Activated CD4-positive, alpha-beta T cell treated with anti-CD3 and anti-CD28 coated beads for 1 hour (primary cell): Measurements from ENCODE around the gene TACR1.

Experiments
- DNase-seq: peaks from one replicate; pipeline ENCODE4 v3.0.0-alpha.2; 2020

Gene TACR1

DNA sequence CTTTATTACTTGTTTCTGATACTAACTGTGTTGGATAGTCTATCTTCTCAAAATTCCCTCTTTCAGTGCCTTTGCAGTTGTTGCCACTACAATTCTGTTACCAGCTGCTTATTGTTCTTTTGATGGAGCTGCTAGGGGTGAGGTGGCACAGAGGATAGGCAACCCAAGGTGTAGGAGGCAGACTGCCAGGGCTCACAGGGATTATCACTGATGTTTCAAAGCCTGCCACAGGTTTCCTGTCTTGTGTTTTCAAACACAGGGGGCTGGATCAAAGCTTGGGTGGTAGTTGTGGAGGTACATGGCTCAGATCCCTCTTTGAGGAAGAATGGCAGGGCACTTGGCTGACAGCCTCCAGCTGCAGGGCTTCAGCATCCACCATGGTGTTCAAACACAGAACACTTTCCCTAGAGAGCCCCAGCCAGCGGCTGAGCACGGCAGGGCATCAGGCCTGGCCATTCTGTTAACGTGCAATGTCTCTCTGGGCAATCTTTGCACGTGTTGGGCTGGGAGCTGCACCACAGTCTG is 153.7 kb downstream of the TACR1 start:
- DNase-seq: no peak

- DNase-seq: no peak
These were observed 155.0 kb downstream of the TACR1 start for GRCh38 chr2:75044291-75044690.

GRCh38 chr2:75042823-75043222 is 156.5 kb downstream of the TACR1 start:
- DNase-seq: no peak

DNA sequence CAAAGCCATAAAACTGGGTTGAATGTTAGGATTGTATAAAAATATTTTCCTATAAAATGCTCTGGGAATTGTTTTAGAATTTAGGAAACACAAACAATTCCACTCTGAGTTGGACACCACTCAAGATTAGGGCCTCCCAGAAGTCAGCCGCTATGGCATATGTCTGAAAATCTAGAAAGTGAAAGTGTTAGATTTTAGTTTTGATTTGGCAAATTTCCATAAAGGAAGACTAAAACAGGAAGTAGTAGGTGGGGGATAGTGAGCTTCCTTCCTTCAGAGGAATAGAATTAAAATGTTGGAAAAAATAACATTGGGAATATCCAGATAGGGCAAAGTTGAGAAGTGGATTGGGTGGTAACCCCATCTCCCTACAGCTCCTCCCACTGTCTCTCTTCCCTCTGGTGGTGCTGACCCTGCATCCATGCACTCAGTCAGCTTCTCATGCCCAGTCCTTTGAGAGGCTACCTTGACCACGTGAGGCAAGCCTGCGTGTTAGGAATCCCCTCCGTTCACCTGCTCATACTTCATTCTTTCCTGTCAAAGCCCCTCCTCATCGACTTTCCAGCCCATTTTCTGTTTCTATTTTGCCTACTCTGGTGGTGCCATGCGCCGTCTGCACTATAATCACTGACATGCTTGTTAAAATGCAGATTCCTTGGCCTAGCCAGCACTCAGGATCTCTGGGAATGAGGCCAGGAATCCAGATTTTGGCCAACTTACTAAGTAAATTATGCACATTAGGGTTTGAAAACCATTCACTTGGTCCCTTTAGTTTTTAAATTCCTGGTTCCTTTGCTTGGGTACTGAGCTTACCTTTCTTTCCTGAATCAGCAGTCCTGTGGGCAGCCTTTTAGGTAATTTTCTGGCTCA is 157.4 kb downstream of the TACR1 start:
- no peak for DNase-seq

- DNase-seq: no peak
These were observed 158.1 kb downstream of the TACR1 start for GRCh38 chr2:75041226-75041625.

DNA sequence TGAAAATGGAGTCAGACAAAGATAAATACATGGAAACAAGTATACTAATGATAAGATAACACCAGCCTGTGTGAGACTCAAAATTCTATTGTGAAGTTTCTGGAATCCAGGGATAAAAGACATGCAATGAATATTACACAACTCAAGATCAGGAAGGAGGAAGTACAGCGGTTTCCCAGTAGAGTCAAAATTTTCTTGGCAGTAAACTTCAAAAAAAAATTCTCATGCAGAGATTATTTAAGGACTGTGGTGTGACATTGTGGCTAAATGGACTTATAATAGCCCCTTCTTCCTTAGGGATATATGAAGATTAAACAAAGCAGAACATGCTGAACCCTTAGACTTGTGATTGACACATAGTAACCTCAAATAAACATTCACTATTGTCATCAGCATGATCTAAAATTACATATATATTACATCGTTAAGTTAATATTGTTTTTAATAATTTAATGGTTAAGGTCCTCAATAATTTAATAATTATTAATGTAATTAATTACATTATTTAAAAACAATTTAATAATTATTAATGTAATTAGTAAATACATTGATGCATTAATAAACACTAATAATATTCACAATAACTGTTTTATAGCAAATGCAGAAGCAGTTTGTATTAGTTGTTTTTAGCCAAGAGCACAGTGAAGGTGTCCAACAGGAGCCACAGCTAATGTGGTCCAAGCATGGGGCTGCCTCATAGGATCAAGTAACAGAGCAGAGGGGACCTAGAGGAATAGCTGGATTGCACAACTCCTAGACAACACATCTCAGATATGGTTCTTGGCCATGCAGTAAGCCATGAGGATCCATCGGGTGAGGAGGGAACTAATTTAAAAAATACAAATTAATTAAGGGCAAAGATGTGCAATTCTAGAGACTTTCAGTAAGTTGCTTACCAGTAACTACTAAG is 163.6 kb downstream of the TACR1 start:
- DNase-seq: no peak

DNA sequence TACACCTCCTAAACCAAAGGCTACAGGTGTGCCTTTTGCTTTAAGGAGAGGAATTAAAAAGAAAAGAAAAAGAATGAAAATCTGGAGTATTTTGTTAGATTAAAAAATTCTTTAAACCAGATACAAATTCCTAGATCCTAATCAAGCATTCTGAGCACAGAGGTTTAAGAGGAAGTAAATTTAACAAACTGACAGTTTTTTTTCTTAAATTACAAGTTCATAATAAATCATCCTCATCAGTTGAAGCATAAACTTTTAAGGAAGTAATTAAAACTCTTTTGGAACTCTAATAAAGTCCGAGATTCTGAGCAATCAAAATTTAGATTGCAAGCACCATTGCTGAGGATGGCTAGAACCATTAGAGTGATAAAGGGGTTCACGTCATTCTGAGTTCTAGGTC is 165.8 kb downstream of the TACR1 start:
- no peak for DNase-seq

- no peak for DNase-seq
These were observed 167.2 kb downstream of the TACR1 start for GRCh38 chr2:75031906-75032803.

GRCh38 chr2:75031171-75031570 is 168.1 kb downstream of the TACR1 start:
- no peak for DNase-seq

- no peak for DNase-seq
These were observed 168.9 kb downstream of the TACR1 start for GRCh38 chr2:75030218-75031009.

DNA sequence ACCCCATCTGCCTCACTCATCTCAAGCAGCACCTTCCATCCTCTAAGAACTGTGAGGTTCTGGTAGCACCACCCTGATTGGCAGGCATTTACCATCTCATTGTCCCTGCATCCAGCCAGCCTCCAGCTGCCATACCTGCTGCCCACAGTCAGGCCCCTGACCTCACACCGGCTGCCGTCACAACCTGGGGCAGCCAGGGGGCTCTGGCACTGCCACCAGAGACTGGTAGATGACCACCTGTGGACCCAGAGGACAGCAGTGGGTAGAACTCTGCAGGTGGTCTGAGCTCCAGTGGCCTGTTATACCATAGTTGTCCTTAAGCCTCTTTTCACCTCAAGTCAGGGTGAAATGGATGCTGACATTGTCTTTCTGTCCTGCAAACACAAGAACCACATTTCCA is 171.4 kb downstream of the TACR1 start:
- DNase-seq: no peak

- no peak for DNase-seq
These were observed 173.5 kb downstream of the TACR1 start for GRCh38 chr2:75025633-75026380.

DNA sequence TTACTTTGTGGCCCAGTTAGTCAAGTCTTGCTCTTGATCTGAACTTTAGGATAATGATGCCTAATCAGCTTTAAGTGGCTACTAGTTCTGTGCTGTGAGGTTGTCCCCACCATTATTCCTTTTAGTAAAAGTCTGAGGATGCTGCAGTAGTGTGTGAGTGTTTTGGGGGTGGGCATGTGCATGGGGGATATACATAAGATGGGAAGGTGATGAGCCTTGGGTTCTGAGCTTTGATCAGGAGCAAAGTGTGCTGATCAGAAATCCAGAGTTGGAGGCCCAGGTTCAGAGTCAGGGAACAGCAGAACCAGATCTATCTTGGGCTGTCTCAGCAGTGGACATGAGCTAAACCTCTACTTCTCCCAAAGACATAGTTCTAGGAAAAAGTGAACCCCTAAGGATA is 174.1 kb downstream of the TACR1 start:
- DNase-seq: no peak

DNA sequence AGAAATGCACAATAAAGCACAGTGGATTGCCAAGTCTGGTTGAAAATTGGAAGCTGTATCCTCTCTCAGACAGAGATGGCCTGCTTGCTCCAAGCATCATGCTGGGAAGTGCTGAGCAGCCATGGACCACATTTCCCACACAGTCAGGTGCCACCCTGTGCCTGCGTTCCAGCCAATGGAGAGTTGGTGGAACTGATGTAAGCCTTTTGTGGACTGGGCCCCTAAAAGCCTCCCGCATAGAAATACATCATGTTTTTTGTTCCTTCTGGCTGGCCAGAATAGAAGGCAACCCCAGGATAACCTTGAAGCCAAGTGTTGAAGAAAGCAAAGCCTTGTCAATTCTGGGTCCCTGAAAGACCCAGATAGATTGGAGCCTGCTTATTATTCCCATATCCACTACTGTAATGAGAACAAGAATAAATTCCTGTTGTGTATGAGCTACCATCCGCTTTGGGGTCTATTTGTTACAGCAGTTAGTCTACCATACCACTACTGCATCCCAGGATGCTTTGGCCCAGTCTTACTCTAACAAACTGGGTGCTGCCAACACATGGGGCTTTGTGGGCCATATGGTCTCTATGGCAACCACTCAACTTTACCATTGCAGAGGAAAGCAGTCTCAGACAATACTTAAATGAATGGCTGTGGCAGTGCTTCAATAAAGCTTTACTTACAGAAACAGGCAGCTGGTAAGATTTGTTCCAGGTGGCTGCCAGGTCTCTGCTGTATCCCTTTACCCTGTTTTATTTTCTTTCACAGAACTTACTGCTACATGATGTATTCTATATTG is 175.5 kb downstream of the TACR1 start:
- DNase-seq: no peak

- no peak for DNase-seq
These were observed 176.8 kb downstream of the TACR1 start for GRCh38 chr2:75022516-75022915.

DNA sequence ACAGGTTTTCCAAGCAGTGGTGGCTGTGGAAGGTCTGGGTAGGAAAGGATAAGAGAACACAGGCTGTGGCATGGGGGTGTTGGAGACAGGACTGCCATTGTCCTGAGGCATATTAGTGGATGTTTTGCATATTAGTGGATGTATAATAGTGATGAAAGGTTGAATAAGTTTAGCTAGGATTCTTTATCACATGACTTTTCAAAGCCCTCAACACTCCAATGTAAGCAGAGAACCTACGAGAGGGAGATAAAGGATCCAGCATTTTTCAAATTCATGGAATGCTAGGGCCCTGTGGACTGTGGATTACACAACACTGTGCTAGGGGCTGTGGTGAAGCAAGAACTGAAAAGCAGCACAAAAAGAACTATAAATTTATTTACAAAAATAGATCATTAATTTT is 177.6 kb downstream of the TACR1 start:
- no peak for DNase-seq

DNA sequence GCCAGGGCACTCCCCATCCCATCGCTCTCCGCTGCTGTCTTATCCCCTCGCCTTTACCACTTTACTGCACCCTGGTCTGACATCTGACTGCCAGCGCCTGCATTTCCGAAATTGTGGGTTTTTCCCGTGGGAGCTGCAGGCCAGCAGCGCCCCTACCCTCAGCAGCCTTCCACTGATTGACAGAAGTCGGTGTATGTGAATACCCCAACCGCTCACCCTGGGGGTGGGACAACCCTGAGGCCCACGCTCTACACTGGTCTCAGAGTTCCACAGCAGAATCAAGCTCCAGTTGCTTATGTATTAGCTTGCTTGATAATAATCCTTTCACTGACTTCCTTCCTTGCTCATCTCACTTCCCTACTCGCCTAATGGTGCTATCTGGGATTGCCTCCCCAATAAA is 178.8 kb downstream of the TACR1 start:
- no peak for DNase-seq

DNA sequence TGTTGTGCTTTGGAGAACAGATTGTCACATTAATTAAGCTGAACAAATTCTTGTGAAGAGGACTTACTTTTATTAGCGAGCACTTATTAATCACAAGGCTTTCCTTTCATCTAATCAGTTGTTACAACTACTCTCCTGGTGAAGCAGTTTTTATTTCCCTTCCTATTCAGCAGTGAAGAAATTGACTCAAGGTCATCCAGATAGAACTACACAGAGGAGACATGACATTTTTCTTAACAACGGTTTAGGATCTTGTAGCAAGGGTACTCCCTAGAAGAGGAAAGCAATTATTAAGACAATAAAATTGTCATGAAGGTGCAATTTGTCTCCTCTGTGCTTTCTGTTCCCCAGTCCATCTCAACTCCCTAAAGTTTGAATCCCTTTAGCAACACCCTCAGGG is 179.5 kb downstream of the TACR1 start:
- DNase-seq: no peak

DNA sequence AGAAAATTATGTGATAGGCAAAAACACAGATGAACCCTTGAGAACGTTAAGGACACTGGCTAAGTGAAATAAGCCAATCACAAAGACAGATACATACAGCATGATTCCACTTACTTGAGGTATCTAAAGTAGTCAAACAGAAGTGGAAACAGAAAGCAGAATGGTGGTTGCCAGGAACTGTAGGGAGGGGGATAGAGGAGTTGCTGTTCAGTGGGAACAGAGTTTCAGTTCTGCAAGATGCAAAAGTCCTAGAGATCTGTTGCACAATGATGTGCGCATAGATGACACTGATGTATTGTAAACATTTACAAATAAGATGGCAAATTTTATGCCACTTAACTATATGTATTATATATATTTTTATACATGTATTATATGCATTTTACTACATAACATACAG is 181.2 kb downstream of the TACR1 start:
- no peak for DNase-seq

- DNase-seq: no peak
These were observed 187.2 kb downstream of the TACR1 start for GRCh38 chr2:75012080-75012479.
